HG03575 (cell line): Measurements from ENCODE around the gene ANKRD39.
"Not testable (repeated sequence)": the region's sequence is repeated elsewhere in the genome, so short reads cannot be mapped to it uniquely, and the experiment has no call there.

Experiments
- ATAC-seq: cut with Tn5 transposase; IDR thresholded peaks from one replicate; pipeline ENCODE4 v1.9.1; 2021; ENCODE audit not compliant: unreplicated experiment, insufficient number of reproducible peaks, low FRiP score; ENCODE audit errors: extremely low read depth

The ANKRD39 gene

DNA sequence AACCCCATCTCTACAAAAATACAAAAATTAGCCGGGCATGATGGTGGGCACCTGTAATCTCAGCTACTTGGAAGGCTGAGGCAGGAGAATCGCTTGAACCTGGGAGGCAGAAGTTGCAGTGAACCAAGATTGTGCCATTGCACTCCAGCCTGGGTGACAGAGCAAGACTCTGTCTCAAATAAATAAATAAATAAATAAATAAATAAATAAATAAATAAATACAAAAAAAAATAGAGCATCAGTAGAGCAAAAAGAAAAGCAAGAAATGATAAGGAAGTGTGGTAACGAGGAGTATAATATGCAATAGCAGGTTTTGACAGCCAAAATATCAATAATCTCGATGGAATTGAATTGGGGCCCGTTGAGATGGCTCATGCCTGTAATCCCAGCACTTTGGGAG, 31.7 kb upstream of the ANKRD39 start:
- not testable (repeated sequence) for ATAC-seq

DNA sequence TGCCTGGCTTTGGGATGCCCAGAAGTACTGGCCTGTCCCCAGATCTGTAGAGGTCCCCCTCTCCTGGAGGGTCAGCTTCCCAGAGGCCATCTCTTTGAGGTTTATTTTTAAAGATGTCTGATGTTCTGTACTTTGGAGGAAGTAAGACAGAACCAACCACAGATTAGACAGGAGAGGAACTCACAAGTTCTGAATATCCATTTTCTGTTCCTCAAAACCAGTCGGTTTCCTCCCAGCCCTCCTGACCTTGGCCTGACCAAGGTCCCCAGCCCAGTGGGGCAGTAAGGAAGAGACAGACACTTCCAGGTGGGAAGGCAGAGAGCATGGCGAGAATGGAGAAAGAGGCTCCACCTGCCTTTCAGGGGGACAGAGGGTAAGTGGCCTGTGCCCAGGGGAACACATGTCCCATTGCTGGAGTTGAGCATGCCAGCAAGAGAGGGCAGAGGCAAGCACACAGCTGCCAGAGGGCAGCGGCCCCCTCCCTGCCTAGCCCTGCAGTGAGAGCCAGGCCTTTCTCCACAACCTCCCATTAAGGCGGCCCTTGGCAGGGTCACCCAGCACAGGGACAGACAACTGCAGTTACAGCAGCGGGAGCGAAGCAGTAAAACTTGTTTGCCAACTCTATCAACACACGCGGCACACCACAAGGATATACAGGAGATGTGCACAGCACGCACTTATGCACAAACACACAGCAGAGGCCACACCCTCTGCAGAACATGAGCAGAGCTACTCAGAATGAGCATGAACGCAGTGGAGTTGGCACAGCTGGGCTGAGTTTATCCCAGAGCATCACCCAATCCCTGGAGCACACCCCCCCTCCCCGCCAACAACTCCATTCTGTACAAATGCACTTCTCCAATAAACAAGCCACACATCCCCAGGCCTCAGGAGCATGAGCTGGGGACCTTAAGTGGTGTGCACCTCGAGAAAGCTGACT, 30.5 kb upstream of the ANKRD39 start:
- no peak for ATAC-seq

DNA sequence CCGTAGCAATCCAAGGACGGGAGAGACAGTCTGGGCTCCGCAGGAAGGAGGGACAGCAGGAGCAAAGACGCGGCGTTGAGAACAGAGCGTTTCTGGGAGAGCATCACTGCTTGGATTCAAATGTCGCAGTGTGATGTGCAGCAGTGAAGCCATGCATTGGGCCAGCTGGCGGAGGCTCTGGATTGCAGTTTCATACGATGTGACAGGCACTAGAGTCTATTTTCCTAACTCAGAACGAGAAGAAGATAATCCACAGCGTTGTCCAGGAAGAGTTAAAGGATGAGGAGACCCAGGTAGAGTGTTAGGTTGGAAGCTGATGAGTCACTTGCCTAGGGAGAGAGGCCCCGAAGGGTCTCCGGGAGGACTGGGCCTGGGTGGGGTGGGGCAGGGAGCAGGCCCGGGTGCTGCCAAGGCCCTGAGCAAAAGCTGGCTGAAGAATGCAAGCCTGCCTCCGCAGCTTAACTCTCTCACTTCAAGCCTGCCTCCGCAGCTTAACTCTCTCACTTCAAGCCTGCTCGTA, 29.7 kb upstream of the ANKRD39 start:
- ATAC-seq: no peak

DNA sequence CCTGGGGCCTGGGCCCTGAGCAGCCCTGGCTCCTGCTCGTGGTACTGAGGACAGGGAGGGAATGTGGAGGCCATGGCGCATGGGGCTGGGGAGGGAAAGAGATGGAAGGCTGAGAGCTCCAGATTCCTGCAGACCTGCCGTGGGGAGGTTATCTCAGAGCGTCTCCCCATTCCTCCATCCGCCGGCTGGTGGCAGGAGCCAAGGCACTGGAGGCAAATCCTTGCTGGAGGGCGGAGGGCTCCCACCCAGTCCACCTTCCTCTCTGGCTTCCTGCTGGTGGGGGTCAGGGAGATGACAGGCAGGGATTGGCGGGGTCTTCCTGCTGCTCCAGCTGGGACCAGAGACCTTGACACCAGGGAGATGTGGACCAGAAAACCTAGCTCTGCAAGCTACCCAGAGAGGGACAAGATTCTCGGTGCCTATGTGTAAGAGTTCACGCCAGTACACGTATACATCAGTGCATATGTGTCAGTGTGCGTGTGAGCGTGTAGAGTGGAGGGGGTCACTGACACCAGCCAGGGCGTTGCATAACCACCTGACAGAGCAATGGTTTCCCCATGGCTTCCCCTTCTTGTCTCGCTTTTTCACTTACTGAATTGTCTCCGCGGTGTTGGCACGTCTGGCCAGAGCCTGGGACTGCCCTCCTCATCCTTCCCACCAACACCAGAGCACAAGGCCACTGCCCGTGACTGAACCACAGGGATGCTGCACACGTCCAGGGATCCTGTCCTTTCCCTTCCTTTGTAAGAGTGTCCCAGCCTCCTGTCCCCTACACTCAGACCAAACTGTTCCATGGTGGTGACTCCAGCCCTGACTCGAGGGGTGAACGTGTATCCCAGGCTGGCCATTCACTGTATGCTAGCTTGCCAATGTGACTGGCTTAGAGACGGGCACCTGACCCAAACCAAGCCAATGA, 27.9 kb upstream of the ANKRD39 start:
- ATAC-seq: no peak

DNA sequence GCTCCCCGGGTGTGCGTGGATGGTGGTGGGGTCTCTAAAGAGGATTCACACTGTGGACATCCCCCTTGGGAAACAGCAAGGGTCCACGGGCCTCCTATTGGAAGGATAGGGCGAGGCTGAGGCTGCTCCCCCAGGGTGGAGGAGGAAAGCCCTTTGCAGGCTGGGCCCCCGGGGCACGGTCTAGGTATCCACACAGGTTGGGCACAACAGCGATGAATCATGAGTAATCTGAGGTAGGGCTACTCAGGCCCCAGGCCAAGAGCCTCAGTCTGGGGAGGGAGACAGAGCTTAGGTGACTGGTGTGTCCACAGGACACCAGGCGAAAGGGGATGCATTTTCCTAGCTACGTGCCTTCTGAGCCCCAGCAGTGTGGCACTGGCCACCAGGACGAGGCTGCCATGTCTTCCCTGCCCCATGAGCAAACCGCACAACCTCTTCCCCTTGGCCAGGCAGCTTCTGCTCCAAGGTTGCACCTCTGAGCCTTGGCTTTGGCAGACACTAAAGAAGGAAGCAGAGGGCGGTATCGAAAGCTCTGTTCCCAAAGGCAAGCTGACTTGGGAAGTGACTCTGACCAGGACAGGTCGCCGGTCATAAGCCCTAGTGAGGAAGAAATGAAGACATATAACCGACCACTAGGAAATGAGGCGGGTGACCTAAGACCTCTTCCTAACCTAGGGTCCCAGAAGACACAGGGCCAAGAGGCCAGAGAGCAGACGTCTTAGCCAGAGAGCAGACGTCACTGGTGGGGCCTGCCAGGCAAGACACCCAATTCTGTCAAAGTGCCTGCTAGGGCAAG, 26.7 kb upstream of the ANKRD39 start:
- ATAC-seq: no peak

DNA sequence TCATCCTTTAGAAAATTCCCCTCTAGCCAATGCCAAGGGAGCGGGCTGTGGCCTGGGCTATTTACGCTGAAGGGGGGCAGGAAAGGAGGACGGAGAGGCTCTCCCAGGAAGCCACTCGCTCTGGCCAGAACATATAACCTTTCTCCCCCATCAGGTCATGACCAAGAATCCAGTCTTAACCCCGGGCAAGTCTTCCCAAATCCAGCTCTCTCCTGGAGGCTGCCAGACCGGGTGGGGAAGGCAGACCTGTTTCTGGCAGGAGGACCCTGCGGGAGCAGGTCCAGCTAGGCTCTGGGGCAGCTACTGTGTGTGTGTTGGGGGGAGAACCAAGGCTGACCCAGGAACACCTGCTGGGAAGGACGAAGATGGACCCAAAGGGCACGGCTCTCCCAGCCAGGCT, 25.5 kb upstream of the ANKRD39 start:
- ATAC-seq: no peak

DNA sequence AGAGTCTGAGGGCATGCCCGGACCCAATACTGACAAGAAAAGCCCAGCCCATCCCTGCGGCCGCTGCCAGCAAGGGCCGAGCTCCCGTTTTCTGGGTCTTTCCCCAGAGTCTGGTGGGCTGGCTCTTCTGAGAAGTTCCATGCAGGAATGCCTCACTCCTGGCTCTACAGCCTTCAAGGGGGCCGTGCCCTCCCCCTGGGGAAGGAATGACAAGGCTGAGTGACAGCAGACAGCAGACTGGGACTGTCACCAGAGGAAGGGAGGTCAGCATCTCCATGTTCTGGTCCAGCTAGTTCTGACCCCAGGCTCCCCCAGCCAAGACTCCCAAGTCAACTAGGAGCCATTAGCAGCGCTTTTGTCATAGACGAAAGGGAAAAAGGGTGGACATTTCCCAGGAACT, 25.1 kb upstream of the ANKRD39 start:
- ATAC-seq: no peak

DNA sequence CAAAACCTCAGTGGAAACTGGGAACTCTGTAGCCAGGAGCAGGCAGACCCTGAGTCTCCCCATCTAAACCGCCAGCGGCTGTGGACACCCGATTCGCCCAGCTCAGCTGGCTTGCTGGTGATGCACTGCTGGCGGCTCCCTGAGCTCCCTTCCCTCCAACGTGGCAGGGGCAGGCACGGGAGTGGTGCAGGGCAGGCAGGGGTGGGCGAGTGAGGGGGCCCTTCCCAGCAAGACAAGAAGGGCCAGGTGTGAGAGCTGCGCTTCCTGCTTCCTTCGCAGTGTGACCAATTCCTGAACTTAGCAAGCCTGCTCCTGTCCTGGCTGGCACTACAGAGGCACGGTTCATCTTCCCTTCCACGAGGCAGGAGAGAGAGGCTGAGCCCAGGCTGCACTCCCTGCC, 24.4 kb upstream of the ANKRD39 start:
- no peak for ATAC-seq

DNA sequence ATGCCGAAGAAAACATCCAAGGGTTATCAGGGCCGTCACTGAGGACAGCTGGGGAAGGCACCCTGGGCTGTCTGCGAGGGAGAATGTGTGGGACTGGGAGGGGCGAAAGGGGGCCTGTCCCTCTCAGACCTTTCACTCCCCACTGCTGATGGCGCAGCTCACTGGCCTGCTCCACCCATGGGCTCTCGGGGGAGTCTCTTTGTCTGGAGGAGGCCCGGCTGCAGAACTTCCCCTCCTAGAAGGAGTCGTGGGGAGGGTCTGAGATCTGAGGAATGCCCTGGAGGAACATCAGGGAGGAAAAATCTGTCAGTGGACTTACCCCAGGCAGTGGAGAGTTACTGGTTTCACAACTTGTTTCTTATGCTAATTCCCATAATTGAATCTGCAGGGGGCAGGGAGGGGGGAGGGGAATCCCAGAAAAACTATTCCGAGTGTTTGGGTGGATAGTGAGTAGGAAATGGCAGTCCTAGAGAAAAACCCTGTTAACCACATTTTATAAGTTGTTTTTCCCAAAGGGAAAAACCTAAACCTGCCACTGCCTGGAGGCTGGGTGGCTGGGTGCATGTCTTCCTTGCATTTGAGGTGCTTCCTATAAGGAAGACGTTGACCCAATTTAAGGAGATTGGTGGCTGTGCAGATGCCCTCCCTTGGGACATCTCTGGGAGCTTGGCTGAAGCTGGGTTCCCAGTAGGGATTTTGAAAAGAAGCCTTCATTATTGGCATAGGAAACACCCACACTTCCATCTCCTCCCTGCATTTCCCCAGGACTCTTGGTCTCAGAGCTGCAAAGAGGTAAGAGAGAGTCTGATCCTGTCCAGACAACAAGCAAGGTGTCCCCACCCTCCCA, 23.8 kb upstream of the ANKRD39 start:
- ATAC-seq: no peak

DNA sequence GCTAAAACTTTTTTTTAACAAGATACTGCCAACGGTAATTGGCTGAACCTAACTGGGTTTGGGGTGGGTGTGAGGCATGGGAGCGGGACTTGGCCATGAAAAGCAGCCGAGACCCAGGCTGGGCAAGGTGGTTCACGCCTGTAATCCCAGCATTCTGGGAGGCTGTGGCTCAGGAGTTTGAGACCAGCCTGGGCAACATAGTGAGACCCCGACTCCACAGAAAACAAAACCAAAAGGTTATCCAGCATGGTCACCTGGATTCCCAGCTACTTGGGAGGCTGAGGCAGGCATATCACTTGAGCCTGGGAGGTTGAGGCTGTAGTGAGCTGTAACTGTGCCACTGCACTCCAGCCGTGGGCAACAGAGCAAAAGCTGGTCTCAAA, 23.1 kb upstream of the ANKRD39 start:
- no peak for ATAC-seq

DNA sequence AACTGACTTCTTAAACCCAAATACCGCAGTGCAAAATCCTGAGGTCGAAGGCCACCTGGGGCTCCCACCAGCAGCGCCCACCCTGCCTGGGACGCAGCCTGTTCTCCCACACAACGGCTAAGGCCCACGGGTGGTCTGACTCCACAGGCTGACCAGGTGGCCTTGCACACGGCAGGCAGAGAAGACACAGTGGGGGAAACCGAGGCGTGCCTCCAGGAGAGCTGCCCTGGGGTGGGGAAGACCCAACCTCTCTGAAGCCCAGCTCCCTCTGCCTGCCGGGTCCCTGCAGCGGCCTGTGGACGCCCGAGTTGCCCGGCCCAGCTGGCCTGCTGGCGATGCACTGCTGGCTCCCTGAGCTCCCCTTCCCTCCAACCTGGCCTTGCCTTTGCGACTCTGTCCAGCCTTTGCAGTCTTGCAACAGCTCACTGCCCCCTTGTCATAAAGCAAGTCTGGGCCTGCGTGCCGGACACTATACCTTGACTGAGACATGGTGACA, 21.8 kb upstream of the ANKRD39 start:
- ATAC-seq: no peak

DNA sequence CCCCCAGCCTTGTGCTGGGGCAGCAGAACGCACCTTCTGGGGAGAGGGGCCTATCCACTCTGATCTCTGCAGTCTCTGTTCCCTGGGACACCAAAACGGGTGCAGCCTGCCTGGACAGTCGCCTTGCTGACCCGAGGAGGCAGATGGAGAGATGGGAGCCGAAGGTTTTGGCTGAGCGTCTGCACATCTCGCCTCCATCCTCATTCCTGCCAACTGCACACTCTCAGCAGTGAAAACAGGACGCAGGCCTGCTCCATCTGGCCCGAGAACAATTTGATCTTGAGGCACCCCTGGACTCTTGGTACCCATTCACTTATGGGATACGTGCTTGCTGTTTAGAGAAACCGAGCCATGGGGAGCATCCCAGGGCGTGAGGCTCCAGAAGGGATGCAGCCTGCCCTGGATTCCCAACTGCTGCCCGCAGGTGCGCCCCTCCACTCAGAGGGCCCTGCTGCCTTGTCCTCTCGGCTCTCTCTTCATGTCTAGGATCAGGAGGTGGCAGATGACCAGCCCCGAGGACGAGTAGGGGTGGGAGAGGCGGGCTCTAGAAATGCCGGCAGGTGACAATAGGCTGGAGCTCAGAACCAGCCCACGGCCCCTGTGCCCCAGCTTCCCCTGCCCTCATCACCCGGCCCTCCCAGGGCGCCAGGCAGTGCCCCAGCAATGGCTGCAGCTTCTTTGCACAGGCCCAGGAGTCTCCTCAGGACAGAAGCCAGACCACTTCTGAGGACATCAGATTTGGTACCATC, 21.2 kb upstream of the ANKRD39 start:
- no peak for ATAC-seq

DNA sequence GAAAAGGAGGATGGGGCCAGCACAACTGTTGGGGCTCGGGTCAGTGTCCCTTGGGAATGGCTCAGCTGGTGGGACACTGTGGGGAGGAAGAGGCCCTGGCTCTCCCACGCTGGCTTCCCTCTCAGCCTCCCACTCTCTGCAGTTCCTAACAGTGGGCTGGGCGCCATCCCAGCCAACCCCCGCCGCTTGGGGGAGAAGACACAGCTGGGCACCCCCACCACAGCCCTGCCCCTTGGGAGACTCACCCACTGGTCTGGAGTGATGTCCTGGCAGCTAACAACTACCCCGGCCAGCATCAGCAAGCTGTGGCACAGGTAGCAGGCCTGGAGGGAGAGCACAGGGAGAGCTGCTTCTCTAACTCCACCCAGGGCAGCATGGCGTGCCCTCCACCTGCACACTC, 20.4 kb upstream of the ANKRD39 start:
- no peak for ATAC-seq

DNA sequence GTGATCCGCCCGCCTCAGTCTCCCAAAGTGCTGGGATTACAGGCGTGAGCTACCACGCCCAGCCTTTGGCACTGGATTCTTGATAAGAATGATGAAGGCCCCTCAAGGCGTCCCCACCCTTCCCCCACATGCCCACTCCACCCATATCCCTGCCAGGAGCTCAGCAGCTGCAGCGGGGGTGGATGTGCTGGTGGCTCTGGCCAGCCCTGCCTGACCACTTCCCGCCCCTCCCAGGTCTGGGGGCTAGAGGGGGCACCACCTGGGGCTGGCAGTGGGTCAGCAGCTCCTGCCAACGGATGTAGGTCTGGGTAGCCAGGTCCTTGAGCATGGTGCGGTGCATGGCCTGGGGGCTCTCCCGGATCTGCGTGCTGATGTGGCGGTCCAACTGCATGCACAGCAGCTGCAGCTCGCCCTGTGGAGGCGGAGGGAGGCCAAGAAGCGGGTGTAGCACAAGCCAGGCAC, 19.8 kb upstream of the ANKRD39 start:
- ATAC-seq: no peak

DNA sequence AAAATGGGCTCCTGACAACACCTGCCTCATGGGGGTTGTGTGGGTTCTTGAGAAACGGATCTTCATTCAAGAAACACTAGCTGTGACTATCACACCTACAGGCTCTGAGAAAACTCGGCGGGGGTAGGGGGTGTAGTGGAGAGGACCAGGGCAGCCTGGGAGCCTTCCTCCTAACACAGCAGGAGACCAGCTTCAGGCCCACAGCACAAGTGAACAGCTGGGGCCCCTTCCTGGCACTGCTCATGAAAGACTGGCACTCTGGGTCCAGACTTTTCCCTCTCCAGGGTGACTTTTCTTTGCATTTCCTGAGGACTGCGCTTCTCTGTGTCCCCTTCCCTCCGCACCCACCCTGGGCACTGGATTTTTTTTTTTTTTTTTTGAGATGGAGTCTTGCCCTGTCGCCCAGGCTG, 19.2 kb upstream of the ANKRD39 start:
- ATAC-seq: no peak

DNA sequence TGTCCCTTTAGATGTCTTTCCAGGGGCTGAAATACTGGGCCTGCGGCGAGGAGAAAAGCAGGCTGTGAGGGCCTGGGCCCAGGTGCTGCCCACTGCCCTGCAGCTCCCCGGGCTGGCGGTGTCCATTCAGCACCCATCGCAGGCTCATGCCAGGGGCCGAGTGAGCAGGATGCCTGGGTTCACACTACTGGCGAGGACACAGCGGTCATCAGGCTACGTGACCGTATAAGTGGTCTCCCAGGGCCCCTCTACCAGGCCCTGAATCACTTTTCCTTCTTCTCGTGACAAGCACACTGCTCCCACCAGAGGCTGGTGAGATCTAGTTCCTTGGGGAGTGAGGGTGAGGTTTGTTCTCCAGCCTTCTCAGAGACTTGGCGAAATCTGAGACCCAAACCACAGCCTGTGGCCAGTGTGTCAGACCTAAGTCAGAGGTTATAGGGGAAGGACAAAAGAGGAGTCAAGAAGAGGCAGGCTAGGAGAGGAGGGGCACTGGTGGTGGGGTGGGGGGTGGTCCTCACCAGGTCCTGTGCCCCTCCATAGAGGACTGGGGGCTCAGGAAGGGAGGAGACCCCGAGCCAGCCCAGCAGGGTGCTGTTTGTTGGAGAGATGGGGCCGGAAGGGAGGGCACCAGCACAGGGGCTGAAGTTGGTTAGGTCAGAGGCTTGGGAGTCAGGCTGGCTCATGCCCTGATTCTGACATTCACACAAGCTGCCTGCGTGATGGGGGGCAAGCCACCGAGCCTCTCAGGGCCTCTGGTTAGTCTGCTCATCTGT, 18.6 kb upstream of the ANKRD39 start:
- ATAC-seq: no peak
